VCaP (cell line): ENCODE measurements around the gene MAP6.

ENCODE experiments used
- H3K27ac ChIP-seq: fragments of 450-650 bp; 2 replicates; pipeline ENCODE4 v1.5.1; 2017
- CTCF ChIP-seq: fragments of 450-650 bp; conservative IDR thresholded peaks from 2 replicates; pipeline ENCODE4 v1.5.1; 2017; ENCODE audit warnings: mild to moderate bottlenecking, moderate library complexity

Gene MAP6

GRCh38 chr11:75653532-75653931, 15.3 kb downstream of the MAP6 start:
- TF ChIP-seq CTCF = no peak
- no peak overlapping the region for H3K27ac ChIP-seq

GRCh38 chr11:75652936-75653335, 15.9 kb downstream of the MAP6 start:
- no peak overlapping the region for H3K27ac ChIP-seq
- TF ChIP-seq CTCF = no peak

DNA sequence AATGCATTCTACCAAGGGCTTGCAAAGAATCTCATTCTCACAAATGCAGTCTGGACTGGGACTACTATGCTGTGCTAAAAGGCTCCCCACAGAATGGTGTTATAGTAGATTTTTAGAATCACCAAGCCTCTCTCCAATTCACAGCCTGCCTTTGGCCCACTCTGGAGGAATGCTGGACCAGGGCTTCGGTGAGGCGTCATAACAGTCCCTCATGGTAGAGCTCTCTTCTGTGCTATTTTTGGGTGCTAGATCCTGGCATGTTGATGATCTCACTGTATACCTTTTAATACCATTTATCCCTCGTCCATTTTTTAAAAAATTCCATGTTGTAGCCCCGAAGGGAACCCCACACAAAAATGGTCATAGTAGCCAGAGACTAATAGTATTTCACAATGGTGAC, 17.6 kb downstream of the MAP6 start:
- no peak for TF ChIP-seq CTCF

DNA sequence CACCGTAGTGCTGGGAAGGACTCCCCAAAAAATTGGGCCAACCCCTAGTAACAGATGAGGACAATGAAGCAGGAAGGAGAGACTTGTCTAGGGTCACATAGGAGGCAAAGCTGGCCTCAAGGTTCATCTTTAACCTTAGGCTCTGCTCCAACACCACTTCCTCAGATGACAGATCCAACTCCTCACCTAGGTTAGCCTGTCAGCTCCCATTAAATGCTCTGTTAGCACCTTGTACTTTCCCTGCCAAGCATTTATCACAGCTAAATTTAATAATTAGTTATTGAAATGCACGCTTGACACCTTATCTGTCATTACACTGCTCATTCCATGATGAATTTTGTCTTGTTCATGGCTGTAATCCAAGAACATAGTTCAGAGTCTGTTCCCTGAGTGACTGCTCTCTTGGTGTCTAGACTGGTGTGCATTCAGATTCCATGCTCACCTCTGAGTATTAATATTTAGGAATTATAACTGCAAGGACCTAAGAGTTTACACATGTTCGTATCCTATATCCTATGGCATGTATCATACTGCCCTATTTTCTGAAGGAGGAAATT, 18.6 kb downstream of the MAP6 start:
- no peak for TF ChIP-seq CTCF
- no peak overlapping the region for H3K27ac ChIP-seq

More for the DNA sequence above, 17.6 kb downstream of the MAP6 start:
- no peak overlapping the region for H3K27ac ChIP-seq

DNA sequence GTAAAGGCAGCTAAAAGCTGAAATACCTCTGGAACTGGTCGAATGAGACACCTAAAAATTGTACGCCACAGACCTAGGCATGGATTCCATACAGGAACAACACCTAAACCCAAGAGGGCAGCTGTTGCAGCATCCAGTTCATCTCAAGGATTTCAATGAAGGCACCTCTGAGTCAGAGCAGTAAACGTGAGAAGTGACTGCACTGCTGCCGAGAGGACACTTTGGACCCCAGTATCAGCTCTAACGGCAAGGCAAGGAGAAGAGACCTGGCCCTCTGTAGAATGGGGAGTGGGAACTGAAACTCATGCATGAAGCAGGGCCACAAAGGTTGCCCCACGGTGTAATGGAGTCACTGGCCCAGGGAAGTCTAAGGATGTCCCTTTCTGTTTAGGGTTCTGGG, 23.9 kb downstream of the MAP6 start:
- no peak overlapping the region for H3K27ac ChIP-seq
- no peak for TF ChIP-seq CTCF

- H3K27ac ChIP-seq = no peak overlapping the region
- TF ChIP-seq CTCF = no peak
These were observed 24.5 kb downstream of the MAP6 start for GRCh38 chr11:75644370-75644769.

DNA sequence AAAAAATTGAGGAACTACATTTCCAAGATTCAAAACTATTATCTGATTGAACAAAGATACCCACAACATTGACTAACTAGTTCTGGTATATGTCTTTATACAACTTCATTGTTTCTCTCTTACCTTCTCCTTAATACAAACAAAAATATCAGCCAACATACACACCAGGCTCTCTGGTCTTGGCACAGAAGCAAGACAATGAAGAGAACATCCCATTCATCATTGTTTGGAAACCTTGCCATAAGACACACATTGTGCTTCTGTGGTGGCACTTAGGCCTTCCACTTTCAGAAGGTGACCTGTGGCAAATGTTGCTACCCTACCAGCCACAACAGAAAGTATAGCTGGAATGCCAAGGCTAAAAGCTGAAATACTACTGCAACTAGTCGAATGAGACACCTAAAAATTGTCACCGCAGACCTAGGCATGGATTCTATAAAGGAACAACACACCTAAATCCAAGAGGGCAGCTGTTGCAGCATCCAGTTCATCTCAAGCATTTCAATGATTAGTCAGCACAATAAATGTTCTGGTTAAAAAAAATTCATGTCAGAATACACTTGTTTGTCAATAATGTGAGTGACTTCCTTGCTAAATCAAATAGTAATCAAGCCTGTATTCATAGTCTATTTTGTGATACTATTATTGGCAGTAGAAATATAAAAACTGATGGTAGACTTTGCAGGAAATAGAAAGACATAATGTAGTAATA, 26.3 kb downstream of the MAP6 start:
- no peak for TF ChIP-seq CTCF
- no peak overlapping the region; the same call in 1 of the 2 replicates for H3K27ac ChIP-seq
